Measurements from ENCODE around the gene HES2. TPM values are rescaled to one million over a fixed set of nuclear protein-coding genes. Genes with fewer than 3 reads are reported as not detected.
"Not testable (repeated sequence)": the region's sequence is repeated elsewhere in the genome, so short reads cannot be mapped to it uniquely, and the experiment has no call there.

HES2 gene
- total and polyA plus RNA-seq, 9 of the 15 experiments (the other 6 are each of a cell fraction or from before 2014, with no cell fraction given): 0.05 to 0.18 (median 0.07) TPM; not detected in 4

DNA sequence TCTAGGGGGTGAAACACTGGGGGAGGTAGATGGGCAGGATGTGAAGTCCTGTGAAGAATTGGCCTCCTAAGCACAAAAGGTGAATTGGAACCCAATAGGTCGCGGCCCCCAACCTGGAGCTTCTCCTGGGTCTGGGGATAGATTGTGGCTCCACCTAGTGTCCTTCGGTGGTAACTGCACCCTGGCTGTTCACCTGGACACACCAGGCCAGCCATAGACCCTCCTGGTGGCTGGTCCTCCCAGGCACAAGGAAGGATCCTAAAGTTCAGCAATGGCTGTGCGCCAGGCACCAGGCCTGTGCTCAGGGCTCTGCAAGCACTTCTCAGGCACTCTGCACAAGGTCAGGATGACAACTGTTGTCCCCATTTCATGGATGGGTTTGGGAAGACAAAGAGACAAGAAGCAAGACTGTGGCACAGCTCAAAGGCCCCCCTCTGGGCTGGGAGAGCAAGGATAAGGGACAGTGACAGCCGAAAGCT lies 18.4 kb upstream of the HES2 start (continued):
- 0 out of 2 replicates have a peak, but pooled peaks have one; percentile 12 for TF ChIP-seq CBFB (CRISPR knock-in tag; IDR thresholded peaks at IDR 0.05)
- TF ChIP-seq CTBP1 (IDR thresholded peaks at IDR 0.05; ENCODE audit: borderline replicate concordance): peak; percentile 69
- TF ChIP-seq NCOA6 (IDR thresholded peaks at IDR 0.05): no peak

DNA sequence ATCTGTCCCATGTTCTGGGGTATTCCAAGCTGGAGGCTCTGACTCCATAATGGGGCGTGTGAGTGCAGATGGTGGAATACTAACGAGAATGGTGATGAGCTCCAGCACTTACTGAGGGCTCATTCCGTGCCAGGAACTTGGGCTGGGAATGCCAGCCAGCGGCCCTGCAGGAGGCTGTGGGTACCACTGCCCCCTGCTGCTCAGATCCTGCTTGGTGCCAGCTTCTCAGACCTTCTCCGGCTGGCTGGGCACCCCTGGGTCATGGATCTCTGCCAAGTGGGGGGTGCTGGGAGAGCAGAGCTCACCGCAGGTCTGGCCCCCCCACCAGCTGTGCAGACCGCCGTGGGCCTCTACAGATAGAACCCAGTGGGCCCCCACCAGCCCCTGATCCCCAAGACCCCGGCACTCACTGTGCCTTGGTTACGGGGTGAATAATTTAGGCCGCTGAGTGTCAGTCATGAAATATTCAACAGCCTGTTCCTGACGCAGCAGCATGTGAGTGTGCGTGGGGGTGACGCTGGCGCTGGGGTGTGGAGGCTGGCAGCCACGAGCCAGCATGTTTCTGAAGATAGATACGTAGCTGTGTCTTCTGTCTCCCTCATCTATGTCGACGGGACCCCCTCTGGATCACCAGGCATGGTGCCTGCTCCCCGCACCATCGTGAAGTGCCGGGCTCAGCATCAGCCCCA lies 17.4 kb upstream of the HES2 start:
- ChIA-PET POLR2A (interaction anchor here (0.9 to 1.9 kb wide), 2 partner anchors 11 to 84 kb away, joined by 3 to 7 read pairs; no protein-coding TSS in a partner anchor), CTCF (ENCODE audit: low intra/inter-chr PET ratio) (interaction anchor here (1.1 to 1.8 kb wide), 4 partner anchors 12 to 89 kb away, joined by 3 to 19 read pairs (median 7); partner anchors contain the start of gene ESPN)
- H3K27me3 ChIP-seq (ENCODE audit: control insufficient read depth in 2 of 2, insufficient read depth in 2 of 2, low read length in 2 of 2): peaks cover 6 to 47% of the 10 kb centered on the region in 2 experiments; a peak in 4 of 5 replicates
- in situ Hi-C loops (cut with MboI); H3K4me3 ChIP-seq; H3K27ac ChIP-seq (ENCODE audit: extremely low read depth, low read depth, low read length); H3K9me1 ChIP-seq (ENCODE audit: control insufficient read depth, insufficient read depth, low read length); FAIRE-seq; ATAC-seq; DNase-seq (ENCODE audit: extremely low read depth in 1 of 4, low spot score in 3 of 4); H2AFZ ChIP-seq (ENCODE audit: low read depth, low read length); BruUV-seq (replicated peaks); H3K79me2 ChIP-seq (ENCODE audit: control insufficient read depth, insufficient read depth, low read length); H3K4me2 ChIP-seq (ENCODE audit: insufficient read depth, low read length); H3K9me3 ChIP-seq (replicated peaks; ENCODE audit: control insufficient read depth, insufficient read depth, low read depth, low read length); H3K36me3 ChIP-seq (ENCODE audit: control insufficient read depth, insufficient read depth, low read length); TF ChIP-seq CREB1 (IDR thresholded peaks at IDR 0.05): not testable (repeated sequence)
- H3K9ac ChIP-seq (ENCODE audit: insufficient read depth in 1 of 2, low read depth in 2 of 2, low read length in 2 of 2): peak overlapping the region in 1 of 2 experiments; percentile 56; a peak in 2 of 4 replicates
- TF ChIP-seq CREB1 (CRISPR knock-in tag; IDR thresholded peaks at IDR 0.05) (0 out of 2 replicates have a peak, but pooled peaks have one; percentile 39), NFIC (IDR thresholded peaks at IDR 0.05) (peak; percentile 8; the same call in 1 of the 2 replicates)
- 11% methylated on average over 22 of the region's 22 CpGs for WGBS (ENCODE audit: insufficient coverage, low coverage, missing lambda C conversion rate)
- H4K20me1 ChIP-seq (replicated peaks; ENCODE audit: control insufficient read depth, insufficient read depth, low read length): peaks cover 26% of the 10 kb centered on the region
- peaks cover 0 to 24% of the 10 kb centered on the region in 2 experiments; a peak in 2 of 5 replicates for H3K4me1 ChIP-seq (replicated peaks in 1 of 2; ENCODE audit: control insufficient read depth in 2 of 2, insufficient read depth in 2 of 2, low read length in 2 of 2)
- intact Hi-C loops (cut with micrococcal nuclease): loop anchor here (5.0 kb wide), 1 partner anchor 35 kb away; no protein-coding TSS in a partner anchor

DNA sequence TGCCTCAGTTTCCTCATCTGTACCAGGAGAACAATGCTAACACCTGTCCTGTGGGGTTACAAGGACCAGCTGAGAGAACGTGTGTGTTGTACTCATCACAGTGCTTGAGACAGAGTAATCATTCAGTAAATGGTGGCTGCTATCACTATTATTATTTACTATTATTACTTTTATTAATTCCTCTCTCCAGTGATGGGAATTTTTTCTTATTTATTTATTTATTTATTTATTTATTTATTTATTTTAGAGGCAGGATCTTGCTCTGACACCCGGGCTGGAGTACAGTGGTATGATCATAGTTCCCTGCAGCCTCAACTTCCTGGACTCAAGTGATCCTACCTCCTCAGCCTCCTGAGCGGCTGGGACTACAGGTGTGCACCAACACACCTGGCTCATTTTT lies 16.6 kb upstream of the HES2 start:
- H3K36me3 ChIP-seq (ENCODE audit: control insufficient read depth, insufficient read depth, low read length); in situ Hi-C loops (cut with MboI); H3K9ac ChIP-seq (ENCODE audit: insufficient read depth in 1 of 2, low read depth in 2 of 2, low read length in 2 of 2); H3K9me3 ChIP-seq (replicated peaks; ENCODE audit: control insufficient read depth, insufficient read depth, low read depth, low read length); ATAC-seq; H3K9me1 ChIP-seq (ENCODE audit: control insufficient read depth, insufficient read depth, low read length); H3K4me2 ChIP-seq (ENCODE audit: insufficient read depth, low read length); FAIRE-seq; H3K79me2 ChIP-seq (ENCODE audit: control insufficient read depth, insufficient read depth, low read length); DNase-seq (ENCODE audit: extremely low read depth in 1 of 4, low spot score in 3 of 4); H3K27ac ChIP-seq (ENCODE audit: extremely low read depth, low read depth, low read length); BruUV-seq (replicated peaks); H3K4me3 ChIP-seq; H2AFZ ChIP-seq (ENCODE audit: low read depth, low read length): not testable (repeated sequence)
- peaks cover 26% of the 10 kb centered on the region for H4K20me1 ChIP-seq (replicated peaks; ENCODE audit: control insufficient read depth, insufficient read depth, low read length)
- ChIA-PET POLR2A (interaction anchor here (1.9 kb wide), 1 partner anchor 10 kb away, joined by 7 read pairs; no protein-coding TSS in a partner anchor), CTCF (ENCODE audit: low intra/inter-chr PET ratio) (interaction anchor here (1.8 kb wide), 1 partner anchor 11 kb away, joined by 5 read pairs; the partner anchor contains the start of gene ESPN)
- peaks cover 0 to 25% of the 10 kb centered on the region in 2 experiments; a peak in 2 of 5 replicates for H3K4me1 ChIP-seq (replicated peaks in 1 of 2; ENCODE audit: control insufficient read depth in 2 of 2, insufficient read depth in 2 of 2, low read length in 2 of 2)
- intact Hi-C loops (cut with micrococcal nuclease): loop anchor here (5.0 kb wide), 1 partner anchor 34 kb away; no protein-coding TSS in a partner anchor
- 0% methylated on average over 3 of the region's 3 CpGs for WGBS (ENCODE audit: insufficient coverage, low coverage, missing lambda C conversion rate)
- H3K27me3 ChIP-seq (ENCODE audit: control insufficient read depth in 2 of 2, insufficient read depth in 2 of 2, low read length in 2 of 2): peaks cover 6 to 39% of the 10 kb centered on the region in 2 experiments; a peak in 3 of 5 replicates

All from K562 (cell line).